ENCODE data around the gene HAUS5.
A peak's percentile ranks its signal among the peaks of the same experiment; 100 is the strongest.

The HAUS5 gene

GRCh38 chr19:35623327-35624010, 10.9 kb downstream of the HAUS5 start:
- no peak for TF ChIP-seq Cebpa-rat (IDR thresholded peaks at IDR 0.05)
- H3K4me1 ChIP-seq: peaks cover 9% of the 10 kb centered on the region
- no peak overlapping the region for H3K27ac ChIP-seq
- H3K9ac ChIP-seq: no peak overlapping the region
- no peak overlapping the region for H3K4me3 ChIP-seq
- no peaks in the 10 kb centered on the region for H3K9me3 ChIP-seq
- H4K20me1 ChIP-seq: no peaks in the 10 kb centered on the region
- H3K4me2 ChIP-seq: no peak overlapping the region
- no peaks in the 10 kb centered on the region for H3K27me3 ChIP-seq
- peaks cover 42% of the 10 kb centered on the region for H3K36me3 ChIP-seq

GRCh38 chr19:35628264-35628564, 15.7 kb downstream of the HAUS5 start:
- no peaks in the 10 kb centered on the region for H3K9me3 ChIP-seq
- peaks cover 33% of the 10 kb centered on the region for H3K36me3 ChIP-seq
- peak overlapping the region; percentile 97 for H3K4me3 ChIP-seq
- no peaks in the 10 kb centered on the region; the same call in 1 of the 2 replicates for H4K20me1 ChIP-seq
- peak overlapping the region; percentile 91 for H3K9ac ChIP-seq
- TF ChIP-seq Cebpa-rat (IDR thresholded peaks at IDR 0.05): no peak
- peak overlapping the region; percentile 80 for H3K27ac ChIP-seq
- peaks cover 22% of the 10 kb centered on the region for H3K4me1 ChIP-seq
- H3K4me2 ChIP-seq: peak overlapping the region; percentile 99
- H3K27me3 ChIP-seq: no peaks in the 10 kb centered on the region

GRCh38 chr19:35628565-35629331, 16.2 kb downstream of the HAUS5 start, which contains the start of gene RBM42:
Gene RBM42, plus strand, starts transcription at chr19:35629036. Its CDS starts 118 bp downstream, at chr19:35629154.
- peak within 1 kb of the TSS; percentile 97 for H3K4me3 ChIP-seq
- H3K36me3 ChIP-seq: peaks cover 39% of the 10 kb centered on the region
- H3K27ac ChIP-seq: peak within 1 kb of the TSS; percentile 84
- no peak for TF ChIP-seq Cebpa-rat (IDR thresholded peaks at IDR 0.05)
- no peaks in the 10 kb centered on the region for H3K9me3 ChIP-seq
- H3K27me3 ChIP-seq: no peaks in the 10 kb centered on the region
- H4K20me1 ChIP-seq: no peaks in the 10 kb centered on the region; the same call in 1 of the 2 replicates
- peak within 1 kb of the TSS; percentile 91 for H3K9ac ChIP-seq
- peak within 1 kb of the TSS; percentile 99 for H3K4me2 ChIP-seq
- peaks cover 22% of the 10 kb centered on the region for H3K4me1 ChIP-seq

GRCh38 chr19:35629332-35629633, 16.7 kb downstream of the HAUS5 start:
- Histone ChIP-seq H3K9me3 (no peaks in the 10 kb centered on the region), H3K4me1 (peaks cover 22% of the 10 kb centered on the region), H3K9ac (peak overlapping the region; percentile 91), H3K27ac (peak overlapping the region; percentile 84), H3K27me3 (no peaks in the 10 kb centered on the region), H3K36me3 (peaks cover 44% of the 10 kb centered on the region), H3K4me2 (peak overlapping the region; percentile 99), H4K20me1 (no peaks in the 10 kb centered on the region; the same call in 1 of the 2 replicates), H3K4me3 (peak overlapping the region; percentile 97)
- no peak for TF ChIP-seq Cebpa-rat (IDR thresholded peaks at IDR 0.05)

- peaks cover 87% of the 10 kb centered on the region for H3K36me3 ChIP-seq
- no peak overlapping the region for H3K9ac ChIP-seq
- H4K20me1 ChIP-seq: no peaks in the 10 kb centered on the region; the same call in 1 of the 2 replicates
- H3K4me2 ChIP-seq: no peak overlapping the region
- H3K9me3 ChIP-seq: no peaks in the 10 kb centered on the region
- H3K27ac ChIP-seq: no peak overlapping the region
- H3K4me3 ChIP-seq: no peak overlapping the region
- no peak for TF ChIP-seq Cebpa-rat (IDR thresholded peaks at IDR 0.05)
- H3K4me1 ChIP-seq: peaks cover 13% of the 10 kb centered on the region
- no peaks in the 10 kb centered on the region for H3K27me3 ChIP-seq
Observed at GRCh38 chr19:35633727-35634440, 21.3 kb downstream of the HAUS5 start.

GRCh38 chr19:35636651-35637050, 24.1 kb downstream of the HAUS5 start:
- peaks cover 9% of the 10 kb centered on the region for H3K4me1 ChIP-seq
- no peaks in the 10 kb centered on the region for H3K27me3 ChIP-seq
- no peak overlapping the region for H3K27ac ChIP-seq
- H4K20me1 ChIP-seq: no peaks in the 10 kb centered on the region; the same call in 1 of the 2 replicates
- peaks cover 70% of the 10 kb centered on the region for H3K36me3 ChIP-seq
- H3K4me3 ChIP-seq: no peak overlapping the region
- H3K9ac ChIP-seq: no peak overlapping the region
- no peak overlapping the region for H3K4me2 ChIP-seq
- no peaks in the 10 kb centered on the region for H3K9me3 ChIP-seq
- no peak for TF ChIP-seq Cebpa-rat (IDR thresholded peaks at IDR 0.05)

- Histone ChIP-seq H3K27ac (no peak overlapping the region), H4K20me1 (no peaks in the 10 kb centered on the region; the same call in 1 of the 2 replicates), H3K4me1 (peaks cover 14% of the 10 kb centered on the region), H3K9ac (no peak overlapping the region), H3K27me3 (no peaks in the 10 kb centered on the region), H3K4me2 (no peak overlapping the region), H3K9me3 (no peaks in the 10 kb centered on the region), H3K4me3 (no peak overlapping the region), H3K36me3 (peaks cover 65% of the 10 kb centered on the region)
- TF ChIP-seq Cebpa-rat (IDR thresholded peaks at IDR 0.05): no peak
Observed at GRCh38 chr19:35637165-35637564, 24.6 kb downstream of the HAUS5 start.

- Histone ChIP-seq H3K27ac (no peak overlapping the region), H3K27me3 (no peaks in the 10 kb centered on the region), H3K4me2 (no peak overlapping the region), H3K9me3 (no peaks in the 10 kb centered on the region), H4K20me1 (no peaks in the 10 kb centered on the region; the same call in 1 of the 2 replicates), H3K36me3 (peaks cover 43% of the 10 kb centered on the region), H3K4me3 (no peak overlapping the region), H3K4me1 (peaks cover 25% of the 10 kb centered on the region), H3K9ac (no peak overlapping the region)
- TF ChIP-seq Cebpa-rat (IDR thresholded peaks at IDR 0.05): no peak
Observed at GRCh38 chr19:35639321-35639639, 26.7 kb downstream of the HAUS5 start.

GRCh38 chr19:35639863-35640262, 27.3 kb downstream of the HAUS5 start:
- Histone ChIP-seq H3K27ac (no peak overlapping the region), H3K4me1 (peaks cover 30% of the 10 kb centered on the region), H3K4me2 (no peak overlapping the region), H3K9ac (no peak overlapping the region), H3K36me3 (peaks cover 38% of the 10 kb centered on the region), H3K27me3 (no peaks in the 10 kb centered on the region), H3K4me3 (no peak overlapping the region), H4K20me1 (no peaks in the 10 kb centered on the region; the same call in 1 of the 2 replicates), H3K9me3 (no peaks in the 10 kb centered on the region)
- TF ChIP-seq Cebpa-rat (IDR thresholded peaks at IDR 0.05): no peak

Measured in BLaER1 (cell line).